ENCODE measurements around the gene NAE1.

- TF ChIP-seq, protein P1, sequence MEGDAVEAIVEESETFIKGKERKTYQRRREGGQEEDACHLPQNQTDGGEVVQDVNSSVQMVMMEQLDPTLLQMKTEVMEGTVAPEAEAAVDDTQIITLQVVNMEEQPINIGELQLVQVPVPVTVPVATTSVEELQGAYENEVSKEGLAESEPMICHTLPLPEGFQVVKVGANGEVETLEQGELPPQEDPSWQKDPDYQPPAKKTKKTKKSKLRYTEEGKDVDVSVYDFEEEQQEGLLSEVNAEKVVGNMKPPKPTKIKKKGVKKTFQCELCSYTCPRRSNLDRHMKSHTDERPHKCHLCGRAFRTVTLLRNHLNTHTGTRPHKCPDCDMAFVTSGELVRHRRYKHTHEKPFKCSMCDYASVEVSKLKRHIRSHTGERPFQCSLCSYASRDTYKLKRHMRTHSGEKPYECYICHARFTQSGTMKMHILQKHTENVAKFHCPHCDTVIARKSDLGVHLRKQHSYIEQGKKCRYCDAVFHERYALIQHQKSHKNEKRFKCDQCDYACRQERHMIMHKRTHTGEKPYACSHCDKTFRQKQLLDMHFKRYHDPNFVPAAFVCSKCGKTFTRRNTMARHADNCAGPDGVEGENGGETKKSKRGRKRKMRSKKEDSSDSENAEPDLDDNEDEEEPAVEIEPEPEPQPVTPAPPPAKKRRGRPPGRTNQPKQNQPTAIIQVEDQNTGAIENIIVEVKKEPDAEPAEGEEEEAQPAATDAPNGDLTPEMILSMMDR (IDR thresholded peaks at IDR 0.05; ENCODE audit: borderline replicate concordance, extremely low read depth, low read length, poor library complexity, severe bottlenecking) = no peak
- TF ChIP-seq EZH2 (IDR thresholded peaks at IDR 0.05; ENCODE audit: borderline replicate concordance, low read depth, low read length, severe bottlenecking) = no peak
Measured at GRCh38 chr16:66832661-66833305, 2.0 kb upstream of the NAE1 start.
